ENCODE results near the gene DHRSX. TPM values are rescaled to one million over a fixed set of nuclear protein-coding genes. Genes with fewer than 3 reads are reported as not detected.

The DHRSX gene
- total RNA-seq, 1 experiment from 2014 or later: 11.5 TPM

GRCh38 chrX:2286731-2287130 lies 214.0 kb downstream of the DHRSX start:
- ChIA-PET CTCF (no interaction called here), POLR2A (ENCODE audit: unreplicated experiment) (no interaction called here)
- no peak overlapping the region for H3K27ac ChIP-seq (ENCODE audit: low read length)
- ATAC-seq (no peak), DNase-seq (no peak)
- no peak overlapping the region for H2AFZ ChIP-seq (ENCODE audit: low read length)
- H3K9me2 ChIP-seq (replicated peaks; ENCODE audit: low read length): no peaks in the 10 kb centered on the region
- H3F3A ChIP-seq (ENCODE audit: low read length, unreplicated experiment): no peaks in the 10 kb centered on the region
- no peaks in the 10 kb centered on the region for H3K27me3 ChIP-seq (ENCODE audit: low read length)
- no peaks in the 10 kb centered on the region for H3K36me3 ChIP-seq (ENCODE audit: low read depth, low read length)
- intact Hi-C loops (cut with micrococcal nuclease): no loop called here
- H3K9me3 ChIP-seq (ENCODE audit: low read length): no peaks in the 10 kb centered on the region
- TF ChIP-seq EZH2 (IDR thresholded peaks at IDR 0.05; ENCODE audit: low read length, unreplicated experiment) (no peak), EZH2phosphoT487 (IDR thresholded peaks at IDR 0.05; ENCODE audit: borderline replicate concordance, low read length) (no peak), CTCF (conservative IDR thresholded peaks at IDR 0.05; ENCODE audit: low read depth, low read length) (no peak)
- H3K4me3 ChIP-seq (ENCODE audit: low read length): no peak overlapping the region
- no peak overlapping the region for H3K4me2 ChIP-seq (ENCODE audit: low read length)
- no peaks in the 10 kb centered on the region for H4K20me1 ChIP-seq (ENCODE audit: low read length)
- no peak overlapping the region for H3K9ac ChIP-seq (ENCODE audit: low read length)
- no peaks in the 10 kb centered on the region for H3K4me1 ChIP-seq (ENCODE audit: insufficient read depth, low read length)
- BruUV-seq (replicated peaks): no TSS peak
- H3K79me2 ChIP-seq (ENCODE audit: low read length): no peaks in the 10 kb centered on the region

GRCh38 chrX:2284601-2285000 lies 216.2 kb downstream of the DHRSX start:
- Histone ChIP-seq H3K4me2 (ENCODE audit: low read length) (no peak overlapping the region), H3K9ac (ENCODE audit: low read length) (no peak overlapping the region), H3K4me3 (ENCODE audit: low read length) (no peak overlapping the region), H3K79me2 (ENCODE audit: low read length) (no peaks in the 10 kb centered on the region), H3K9me3 (ENCODE audit: low read length) (no peaks in the 10 kb centered on the region), H3K4me1 (ENCODE audit: insufficient read depth, low read length) (no peaks in the 10 kb centered on the region), H3K36me3 (ENCODE audit: low read depth, low read length) (no peaks in the 10 kb centered on the region), H3F3A (ENCODE audit: low read length, unreplicated experiment) (no peaks in the 10 kb centered on the region), H4K20me1 (ENCODE audit: low read length) (no peaks in the 10 kb centered on the region), H3K27ac (ENCODE audit: low read length) (no peak overlapping the region), H2AFZ (ENCODE audit: low read length) (no peak overlapping the region), H3K9me2 (replicated peaks; ENCODE audit: low read length) (no peaks in the 10 kb centered on the region), H3K27me3 (ENCODE audit: low read length) (no peaks in the 10 kb centered on the region)
- intact Hi-C loops (cut with micrococcal nuclease): no loop called here
- TF ChIP-seq CTCF (conservative IDR thresholded peaks at IDR 0.05; ENCODE audit: low read depth, low read length): no peak
- no peak for TF ChIP-seq EZH2phosphoT487 (IDR thresholded peaks at IDR 0.05; ENCODE audit: borderline replicate concordance, low read length)
- no peak for TF ChIP-seq EZH2 (IDR thresholded peaks at IDR 0.05; ENCODE audit: low read length, unreplicated experiment)
- CTCF ChIA-PET: no interaction called here
- ATAC-seq: no peak
- POLR2A ChIA-PET (ENCODE audit: unreplicated experiment): no interaction called here
- no TSS peak for BruUV-seq (replicated peaks)
- no peak for DNase-seq

GRCh38 chrX:2284133-2284532 lies 216.6 kb downstream of the DHRSX start:
- Histone ChIP-seq H3K27ac (ENCODE audit: low read length) (no peak overlapping the region), H3K27me3 (ENCODE audit: low read length) (no peaks in the 10 kb centered on the region), H3K9ac (ENCODE audit: low read length) (no peak overlapping the region), H3K4me3 (ENCODE audit: low read length) (no peak overlapping the region), H3K36me3 (ENCODE audit: low read depth, low read length) (no peaks in the 10 kb centered on the region), H3K9me3 (ENCODE audit: low read length) (no peaks in the 10 kb centered on the region), H3K4me2 (ENCODE audit: low read length) (no peak overlapping the region), H3F3A (ENCODE audit: low read length, unreplicated experiment) (no peaks in the 10 kb centered on the region), H2AFZ (ENCODE audit: low read length) (no peak overlapping the region), H3K4me1 (ENCODE audit: insufficient read depth, low read length) (no peaks in the 10 kb centered on the region), H3K79me2 (ENCODE audit: low read length) (no peaks in the 10 kb centered on the region), H3K9me2 (replicated peaks; ENCODE audit: low read length) (no peaks in the 10 kb centered on the region), H4K20me1 (ENCODE audit: low read length) (no peaks in the 10 kb centered on the region)
- DNase-seq (no peak), ATAC-seq (no peak)
- BruUV-seq (replicated peaks): no TSS peak
- intact Hi-C loops (cut with micrococcal nuclease): no loop called here
- CTCF ChIA-PET: no interaction called here
- POLR2A ChIA-PET (ENCODE audit: unreplicated experiment): no interaction called here
- no peak for TF ChIP-seq CTCF (conservative IDR thresholded peaks at IDR 0.05; ENCODE audit: low read depth, low read length)
- TF ChIP-seq EZH2phosphoT487 (IDR thresholded peaks at IDR 0.05; ENCODE audit: borderline replicate concordance, low read length): no peak
- TF ChIP-seq EZH2 (IDR thresholded peaks at IDR 0.05; ENCODE audit: low read length, unreplicated experiment): no peak

Data from PC-3 (cell line).